ENCODE data around the gene MIAT.

MIAT gene

GRCh38 chr22:26631282-26631681, 26.1 kb upstream of the MIAT start:
- Histone ChIP-seq H3F3A (ENCODE audit: insufficient read depth, low read length) (0 out of 2 replicates have a peak, but pooled peaks cover 7% of the 10 kb centered on the region), H2AFZ (ENCODE audit: low read length) (no peak overlapping the region), H3K79me2 (ENCODE audit: low read length) (no peaks in the 10 kb centered on the region), H3K9me3 (replicated peaks; ENCODE audit: insufficient read depth, low read length) (no peaks in the 10 kb centered on the region), H3K27me3 (replicated peaks; ENCODE audit: insufficient read depth, low read length) (no peaks in the 10 kb centered on the region), H3K27ac (ENCODE audit: low read length) (no peak overlapping the region), H3K4me3 (ENCODE audit: low read length) (no peak overlapping the region), H3K36me3 (replicated peaks; ENCODE audit: insufficient read depth, low read length) (no peaks in the 10 kb centered on the region), H3K4me2 (ENCODE audit: low read depth, low read length) (no peak overlapping the region), H4K20me1 (ENCODE audit: insufficient read depth, low read length) (no peaks in the 10 kb centered on the region), H3K9me2 (replicated peaks; ENCODE audit: insufficient read depth, low read length) (no peaks in the 10 kb centered on the region), H3K9ac (ENCODE audit: low read length) (no peak overlapping the region), H3K4me1 (ENCODE audit: low read length) (peaks cover 19% of the 10 kb centered on the region; the same call in 1 of the 2 replicates)
- TF ChIP-seq EZH2phosphoT487 (IDR thresholded peaks at IDR 0.05; ENCODE audit: low read length) (no peak), EZH2 (optimal IDR thresholded peaks at IDR 0.05; ENCODE audit: low read depth, low read length) (no peak), CTCF (IDR thresholded peaks at IDR 0.05; ENCODE audit: low read length) (no peak)
- no peak for DNase-seq

GRCh38 chr22:26632422-26633155, 24.8 kb upstream of the MIAT start:
- no peaks in the 10 kb centered on the region for H3K79me2 ChIP-seq (ENCODE audit: low read length)
- H3K9me2 ChIP-seq (replicated peaks; ENCODE audit: insufficient read depth, low read length): no peaks in the 10 kb centered on the region
- H3K4me1 ChIP-seq (ENCODE audit: low read length): peaks cover 14% of the 10 kb centered on the region; the same call in 1 of the 2 replicates
- no peaks in the 10 kb centered on the region for H3K36me3 ChIP-seq (replicated peaks; ENCODE audit: insufficient read depth, low read length)
- no peaks in the 10 kb centered on the region for H3F3A ChIP-seq (ENCODE audit: insufficient read depth, low read length)
- no peak overlapping the region for H2AFZ ChIP-seq (ENCODE audit: low read length)
- DNase-seq: no peak
- H3K9me3 ChIP-seq (replicated peaks; ENCODE audit: insufficient read depth, low read length): no peaks in the 10 kb centered on the region
- H4K20me1 ChIP-seq (ENCODE audit: insufficient read depth, low read length): no peaks in the 10 kb centered on the region
- no peak overlapping the region for H3K9ac ChIP-seq (ENCODE audit: low read length)
- TF ChIP-seq EZH2phosphoT487 (IDR thresholded peaks at IDR 0.05; ENCODE audit: low read length) (no peak), CTCF (IDR thresholded peaks at IDR 0.05; ENCODE audit: low read length) (no peak), EZH2 (optimal IDR thresholded peaks at IDR 0.05; ENCODE audit: low read depth, low read length) (no peak)
- no peak overlapping the region for H3K4me3 ChIP-seq (ENCODE audit: low read length)
- H3K4me2 ChIP-seq (ENCODE audit: low read depth, low read length): no peak overlapping the region
- H3K27me3 ChIP-seq (replicated peaks; ENCODE audit: insufficient read depth, low read length): no peaks in the 10 kb centered on the region
- H3K27ac ChIP-seq (ENCODE audit: low read length): no peak overlapping the region

- Histone ChIP-seq H3K4me1 (ENCODE audit: low read length) (0 out of 2 replicates have a peak, but pooled peaks cover 6% of the 10 kb centered on the region), H2AFZ (ENCODE audit: low read length) (no peak overlapping the region), H3K36me3 (replicated peaks; ENCODE audit: insufficient read depth, low read length) (no peaks in the 10 kb centered on the region), H3K9me2 (replicated peaks; ENCODE audit: insufficient read depth, low read length) (no peaks in the 10 kb centered on the region), H3K4me3 (ENCODE audit: low read length) (no peak overlapping the region), H3K79me2 (ENCODE audit: low read length) (no peaks in the 10 kb centered on the region), H3K9ac (ENCODE audit: low read length) (no peak overlapping the region), H3K27me3 (replicated peaks; ENCODE audit: insufficient read depth, low read length) (no peaks in the 10 kb centered on the region), H3K27ac (ENCODE audit: low read length) (no peak overlapping the region), H3F3A (ENCODE audit: insufficient read depth, low read length) (no peaks in the 10 kb centered on the region), H3K9me3 (replicated peaks; ENCODE audit: insufficient read depth, low read length) (no peaks in the 10 kb centered on the region), H4K20me1 (ENCODE audit: insufficient read depth, low read length) (no peaks in the 10 kb centered on the region), H3K4me2 (ENCODE audit: low read depth, low read length) (no peak overlapping the region)
- no peak for TF ChIP-seq EZH2 (optimal IDR thresholded peaks at IDR 0.05; ENCODE audit: low read depth, low read length)
- no peak for TF ChIP-seq EZH2phosphoT487 (IDR thresholded peaks at IDR 0.05; ENCODE audit: low read length)
- TF ChIP-seq CTCF (IDR thresholded peaks at IDR 0.05; ENCODE audit: low read length): no peak
- no peak for DNase-seq
Measured at GRCh38 chr22:26634189-26634588, 23.2 kb upstream of the MIAT start.
